ENCODE measurements around the gene HMG20B. TPM values are rescaled to one million over a fixed set of nuclear protein-coding genes. Genes with fewer than 3 reads are reported as not detected.

Gene HMG20B
- total RNA-seq, 5 donors from 2014 or later (not counting 1 experiment from before 2014, with no cell fraction given) = 38.0 to 81.6 (median 74.7) TPM

Other genes starting within 250 kb of the HMG20B start
- gene NFIC, start 206.4 kb upstream of the HMG20B start, total RNA-seq = 10 to 100 TPM; 27.1 to 41.7 (median 37.2) TPM
- gene SMIM24, start 92.4 kb upstream of the HMG20B start, total RNA-seq = 1 to 10 TPM in 1 of 5 donors, under 1 TPM in 3, not detected in 1; 0.33 to 1.3 (median 0.78) TPM
- not detected for gene SMIM44, start 89.5 kb upstream of the HMG20B start, total RNA-seq
- 10 to 100 TPM in 3 of 5 donors, 1 to 10 TPM in 2; 5.0 to 12.3 (median 11.1) TPM for gene DOHH, start 72.3 kb upstream of the HMG20B start, total RNA-seq
- 10 to 100 TPM; 74.0 to 85.6 (median 77.8) TPM for gene FZR1, start 66.6 kb upstream of the HMG20B start, total RNA-seq
- gene TEKTIP1, start 33.8 kb upstream of the HMG20B start, total RNA-seq = 10 to 100 TPM in 3 of 5 donors, 1 to 10 TPM in 2; 7.7 to 12.4 (median 10.3) TPM
- gene MFSD12, start 15.4 kb upstream of the HMG20B start, total RNA-seq = 100 to 1,000 TPM in 3 of 5 donors, 10 to 100 TPM in 2; 81.2 to 147 (median 141) TPM
- 1 to 10 TPM; 1.5 to 4.3 (median 2.7) TPM for gene GIPC3, start 12.5 kb downstream of the HMG20B start, total RNA-seq
- 10 to 100 TPM in 1 of 5 donors, 1 to 10 TPM in 4; 2.4 to 11.2 (median 7.1) TPM for gene TBXA2R, start 33.9 kb downstream of the HMG20B start, total RNA-seq
- gene CACTIN, start 53.8 kb downstream of the HMG20B start, total RNA-seq = 10 to 100 TPM; 25.9 to 59.0 (median 55.8) TPM
- gene PIP5K1C, start 127.5 kb downstream of the HMG20B start, total RNA-seq = 10 to 100 TPM; 25.6 to 35.0 (median 32.1) TPM
- gene TJP3, start 135.4 kb downstream of the HMG20B start, total RNA-seq = 10 to 100 TPM; 12.6 to 28.9 (median 19.4) TPM
- gene APBA3, start 188.7 kb downstream of the HMG20B start, total RNA-seq = 10 to 100 TPM; 57.3 to 99.0 (median 78.2) TPM
- 10 to 100 TPM; 46.9 to 77.8 (median 52.2) TPM for gene MRPL54, start 189.7 kb downstream of the HMG20B start, total RNA-seq
- gene RAX2, start 199.3 kb downstream of the HMG20B start, total RNA-seq = not detected
- gene MATK, start 213.4 kb downstream of the HMG20B start, total RNA-seq = 10 to 100 TPM in 4 of 5 donors, 1 to 10 TPM in 1; 9.2 to 41.4 (median 20.6) TPM